ENCODE data around the gene SLC35E3. TPM values are rescaled to one million over a fixed set of nuclear protein-coding genes. Genes with fewer than 3 reads are reported as not detected.

SLC35E3 gene
- polyA plus RNA-seq, 1 of the 3 experiments (the other 2 are of a cell fraction) = 5.7 TPM

DNA sequence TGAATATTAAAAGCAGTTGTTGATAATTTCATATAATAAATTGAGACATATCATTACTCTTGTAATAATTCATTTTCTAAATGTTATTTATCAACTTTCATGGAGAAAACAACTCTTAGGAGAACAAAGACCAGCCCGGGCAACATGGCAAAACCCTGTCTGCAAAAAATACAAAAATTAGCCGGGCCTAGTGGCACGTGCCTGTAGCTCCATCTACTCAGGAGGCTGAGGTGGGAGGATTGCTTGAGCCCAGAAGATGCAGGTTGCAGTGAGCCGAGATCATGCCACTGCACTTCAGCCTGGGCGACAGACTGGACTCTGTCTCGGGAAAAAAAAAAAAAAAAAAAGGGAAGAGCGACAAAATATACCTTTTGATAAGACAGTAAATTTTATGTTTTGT is 21.2 kb downstream of the SLC35E3 start (continued):
- TF ChIP-seq YY1 (IDR thresholded peaks at IDR 0.05; ENCODE audit: low read depth) = no peak

GRCh38 chr12:68768431-68768939 is 22.5 kb downstream of the SLC35E3 start:
- H3K4me1 ChIP-seq (ENCODE audit: control insufficient read depth in 1 of 2, insufficient read depth in 2 of 2, low read depth in 1 of 2, low read length in 1 of 2) = no peaks in the 10 kb centered on the region; a peak in 1 of 4 replicates
- H3K27ac ChIP-seq (ENCODE audit: low read depth in 2 of 2, low read length in 1 of 2) = no peak overlapping the region
- H3F3A ChIP-seq (replicated peaks; ENCODE audit: insufficient read depth) = peaks cover 3% of the 10 kb centered on the region
- 96% methylated on average over 4 of the region's 4 CpGs for whole genome bisulfite sequencing (ENCODE audit: low lambda C conversion rate)
- CTCF ChIA-PET = no interaction called here
- H2AFZ ChIP-seq (ENCODE audit: low read depth) = no peak overlapping the region
- POLR2A ChIA-PET = no interaction called here
- no peaks in the 10 kb centered on the region for H3K27me3 ChIP-seq (ENCODE audit: insufficient read depth)
- no peak overlapping the region for H3K9ac ChIP-seq
- no peaks in the 10 kb centered on the region for H3K9me2 ChIP-seq
- no peak for DNase-seq
- H3K4me3 ChIP-seq (ENCODE audit: low read depth in 2 of 2, low read length in 1 of 2) = no peak overlapping the region
- TF ChIP-seq TAF1 (IDR thresholded peaks at IDR 0.05; ENCODE audit: borderline replicate concordance, low read depth, low read length) = no peak
- TF ChIP-seq TEAD4 (IDR thresholded peaks at IDR 0.05; ENCODE audit: borderline replicate concordance, insufficient read depth) = no peak
- no peak for TF ChIP-seq FOXJ3 (CRISPR knock-in tag; IDR thresholded peaks at IDR 0.05)
- TF ChIP-seq FOXM1 (IDR thresholded peaks at IDR 0.05; ENCODE audit: low read depth) = no peak
- TF ChIP-seq MAX (IDR thresholded peaks at IDR 0.05; ENCODE audit: low read depth) = no peak
- no peak for TF ChIP-seq NRF1 (IDR thresholded peaks at IDR 0.05; ENCODE audit: low read depth, low read length)
- no peak for TF ChIP-seq RXRA (IDR thresholded peaks at IDR 0.05; ENCODE audit: borderline replicate concordance, low read depth)
- TF ChIP-seq, protein P1, sequence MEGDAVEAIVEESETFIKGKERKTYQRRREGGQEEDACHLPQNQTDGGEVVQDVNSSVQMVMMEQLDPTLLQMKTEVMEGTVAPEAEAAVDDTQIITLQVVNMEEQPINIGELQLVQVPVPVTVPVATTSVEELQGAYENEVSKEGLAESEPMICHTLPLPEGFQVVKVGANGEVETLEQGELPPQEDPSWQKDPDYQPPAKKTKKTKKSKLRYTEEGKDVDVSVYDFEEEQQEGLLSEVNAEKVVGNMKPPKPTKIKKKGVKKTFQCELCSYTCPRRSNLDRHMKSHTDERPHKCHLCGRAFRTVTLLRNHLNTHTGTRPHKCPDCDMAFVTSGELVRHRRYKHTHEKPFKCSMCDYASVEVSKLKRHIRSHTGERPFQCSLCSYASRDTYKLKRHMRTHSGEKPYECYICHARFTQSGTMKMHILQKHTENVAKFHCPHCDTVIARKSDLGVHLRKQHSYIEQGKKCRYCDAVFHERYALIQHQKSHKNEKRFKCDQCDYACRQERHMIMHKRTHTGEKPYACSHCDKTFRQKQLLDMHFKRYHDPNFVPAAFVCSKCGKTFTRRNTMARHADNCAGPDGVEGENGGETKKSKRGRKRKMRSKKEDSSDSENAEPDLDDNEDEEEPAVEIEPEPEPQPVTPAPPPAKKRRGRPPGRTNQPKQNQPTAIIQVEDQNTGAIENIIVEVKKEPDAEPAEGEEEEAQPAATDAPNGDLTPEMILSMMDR (IDR thresholded peaks at IDR 0.05) = no peak
- TF ChIP-seq FOSL2 (IDR thresholded peaks at IDR 0.05; ENCODE audit: borderline replicate concordance, low read depth) = no peak
- TF ChIP-seq RCOR1 (IDR thresholded peaks at IDR 0.05; ENCODE audit: low read length) = no peak
- no peak for TF ChIP-seq RFX5 (IDR thresholded peaks at IDR 0.05; ENCODE audit: low read length)
- TF ChIP-seq TCF12 (IDR thresholded peaks at IDR 0.05) = no peak
- no peak for TF ChIP-seq EP300 (IDR thresholded peaks at IDR 0.05; ENCODE audit: borderline replicate concordance in 1 of 2, low read depth in 1 of 2, low read length in 1 of 2)
- TF ChIP-seq, protein P2, sequence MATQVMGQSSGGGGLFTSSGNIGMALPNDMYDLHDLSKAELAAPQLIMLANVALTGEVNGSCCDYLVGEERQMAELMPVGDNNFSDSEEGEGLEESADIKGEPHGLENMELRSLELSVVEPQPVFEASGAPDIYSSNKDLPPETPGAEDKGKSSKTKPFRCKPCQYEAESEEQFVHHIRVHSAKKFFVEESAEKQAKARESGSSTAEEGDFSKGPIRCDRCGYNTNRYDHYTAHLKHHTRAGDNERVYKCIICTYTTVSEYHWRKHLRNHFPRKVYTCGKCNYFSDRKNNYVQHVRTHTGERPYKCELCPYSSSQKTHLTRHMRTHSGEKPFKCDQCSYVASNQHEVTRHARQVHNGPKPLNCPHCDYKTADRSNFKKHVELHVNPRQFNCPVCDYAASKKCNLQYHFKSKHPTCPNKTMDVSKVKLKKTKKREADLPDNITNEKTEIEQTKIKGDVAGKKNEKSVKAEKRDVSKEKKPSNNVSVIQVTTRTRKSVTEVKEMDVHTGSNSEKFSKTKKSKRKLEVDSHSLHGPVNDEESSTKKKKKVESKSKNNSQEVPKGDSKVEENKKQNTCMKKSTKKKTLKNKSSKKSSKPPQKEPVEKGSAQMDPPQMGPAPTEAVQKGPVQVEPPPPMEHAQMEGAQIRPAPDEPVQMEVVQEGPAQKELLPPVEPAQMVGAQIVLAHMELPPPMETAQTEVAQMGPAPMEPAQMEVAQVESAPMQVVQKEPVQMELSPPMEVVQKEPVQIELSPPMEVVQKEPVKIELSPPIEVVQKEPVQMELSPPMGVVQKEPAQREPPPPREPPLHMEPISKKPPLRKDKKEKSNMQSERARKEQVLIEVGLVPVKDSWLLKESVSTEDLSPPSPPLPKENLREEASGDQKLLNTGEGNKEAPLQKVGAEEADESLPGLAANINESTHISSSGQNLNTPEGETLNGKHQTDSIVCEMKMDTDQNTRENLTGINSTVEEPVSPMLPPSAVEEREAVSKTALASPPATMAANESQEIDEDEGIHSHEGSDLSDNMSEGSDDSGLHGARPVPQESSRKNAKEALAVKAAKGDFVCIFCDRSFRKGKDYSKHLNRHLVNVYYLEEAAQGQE (IDR thresholded peaks at IDR 0.05; ENCODE audit: low read depth, low read length) = no peak
- no peak for TF ChIP-seq GABPA (IDR thresholded peaks at IDR 0.05; ENCODE audit: low read depth)
- TF ChIP-seq POLR2AphosphoS5 (IDR thresholded peaks at IDR 0.05; ENCODE audit: low read depth, low read length) = no peak
- TF ChIP-seq CHD2 (IDR thresholded peaks at IDR 0.05; ENCODE audit: low read length, partially characterized antibody) = no peak
- TF ChIP-seq SIN3A (IDR thresholded peaks at IDR 0.05; ENCODE audit: borderline replicate concordance, low read depth, low read length) = no peak
- TF ChIP-seq GATA2 (CRISPR knock-in tag; IDR thresholded peaks at IDR 0.05) = no peak
- no peak overlapping the region for H3K4me2 ChIP-seq
- no peaks in the 10 kb centered on the region for H4K20me1 ChIP-seq (ENCODE audit: insufficient read depth)
- H3K9me3 ChIP-seq = no peaks in the 10 kb centered on the region
- H3K79me2 ChIP-seq (ENCODE audit: insufficient read depth) = no peaks in the 10 kb centered on the region
- H3K36me3 ChIP-seq (replicated peaks in 1 of 2; ENCODE audit: control insufficient read depth in 1 of 2, insufficient read depth in 2 of 2, low read length in 1 of 2) = peaks cover 0 to 11% of the 10 kb centered on the region in 2 experiments
